NCI-H1930 (cell line): ENCODE data around the gene POU2AF1.
"Not testable (repeated sequence)": the region's sequence is repeated elsewhere in the genome, so short reads cannot be mapped to it uniquely, and the experiment has no call there.

ENCODE experiments used
- DNase-seq, 2 experiments: peaks; one replicate each; lab custom pipeline; 2025; lab: John Stamatoyannopoulos, UW

Gene POU2AF1

DNA sequence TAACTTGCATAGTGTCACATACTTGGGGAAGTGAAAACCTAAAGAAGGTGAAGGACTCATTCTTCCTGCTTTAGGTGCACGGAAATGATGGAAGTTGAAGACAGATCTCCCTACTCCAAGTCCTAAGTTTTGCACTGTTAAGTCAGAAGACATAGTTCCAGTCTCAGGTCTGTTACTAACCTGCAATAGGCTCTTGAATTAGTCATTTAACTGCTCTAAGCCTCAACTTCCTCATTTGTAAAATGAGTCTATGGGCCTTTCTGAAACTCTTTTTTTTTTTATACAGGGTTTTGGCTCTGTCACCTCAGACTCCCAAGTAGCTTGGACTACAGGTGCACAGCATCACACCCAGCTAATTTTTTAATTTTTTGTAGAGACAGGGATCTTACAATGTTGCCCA is 30.8 kb upstream of the POU2AF1 start:
- no peak for DNase-seq

GRCh38 chr11:111408789-111409727 is 30.0 kb upstream of the POU2AF1 start:
- no peak for DNase-seq

DNA sequence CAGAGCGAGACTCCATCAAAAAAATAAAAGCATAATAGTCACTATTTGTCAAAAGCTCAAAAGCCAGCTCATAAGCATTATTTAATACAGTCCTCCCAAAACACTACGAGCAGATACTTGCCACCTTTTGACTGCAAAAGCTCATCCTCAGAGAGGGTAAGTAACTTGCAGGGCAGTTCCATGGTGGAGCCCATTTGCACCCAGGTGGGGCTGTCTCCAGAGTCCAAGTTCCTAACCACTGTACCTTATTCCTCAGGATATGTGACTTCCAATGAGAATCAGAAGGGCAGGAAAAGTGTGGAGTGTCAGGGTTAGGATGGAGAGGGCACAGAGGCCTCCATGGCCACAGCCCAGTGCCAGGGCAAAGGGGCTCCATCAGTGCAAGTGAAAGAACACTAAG is 28.6 kb upstream of the POU2AF1 start:
- DNase-seq, result no peak

GRCh38 chr11:111406589-111406988 is 27.5 kb upstream of the POU2AF1 start:
- DNase-seq, result no peak

GRCh38 chr11:111406091-111406490 is 27.0 kb upstream of the POU2AF1 start:
- no peak for DNase-seq

GRCh38 chr11:111405551-111405950 is 26.5 kb upstream of the POU2AF1 start:
- no peak for DNase-seq

- DNase-seq, result no peak
Observed at GRCh38 chr11:111403051-111403726, 24.1 kb upstream of the POU2AF1 start.

DNA sequence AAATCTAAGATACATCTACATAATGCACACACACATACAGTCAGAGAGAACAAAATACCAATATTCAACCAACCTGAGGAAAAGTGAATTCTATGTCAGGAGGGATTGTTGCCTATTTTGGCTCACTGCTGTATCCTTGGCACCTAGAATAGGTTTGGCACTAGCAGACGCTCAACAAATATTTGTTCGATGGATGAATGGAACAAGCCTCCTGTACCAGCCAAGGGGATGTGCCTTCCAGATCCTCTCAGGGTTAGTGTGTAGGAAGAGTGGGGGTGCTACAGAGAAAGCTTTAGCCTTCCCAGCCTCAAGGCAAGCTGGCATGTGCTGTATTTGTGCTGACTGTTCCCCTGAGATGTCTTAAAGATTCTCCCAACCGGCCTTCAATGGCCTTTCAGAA is 23.3 kb upstream of the POU2AF1 start:
- no peak for DNase-seq

DNA sequence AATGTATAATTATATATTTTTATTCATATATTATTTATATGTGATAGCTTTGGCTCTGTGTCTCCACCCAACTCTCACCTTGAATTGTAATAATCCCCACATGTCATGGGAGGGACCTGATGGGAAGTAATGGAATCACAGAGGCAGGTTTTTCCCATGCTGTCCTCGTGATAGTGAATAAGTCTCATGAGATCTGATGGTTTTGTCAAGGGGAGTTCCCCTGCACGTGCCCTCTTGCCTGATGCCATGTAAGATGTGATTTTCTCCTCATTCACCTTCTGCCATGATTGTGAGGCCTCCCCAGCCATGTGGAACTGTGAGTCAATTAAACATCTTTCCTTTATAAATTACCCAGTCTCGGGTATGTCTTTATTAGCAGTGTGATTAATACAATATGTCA is 22.9 kb upstream of the POU2AF1 start:
- DNase-seq, result not testable (repeated sequence)

DNA sequence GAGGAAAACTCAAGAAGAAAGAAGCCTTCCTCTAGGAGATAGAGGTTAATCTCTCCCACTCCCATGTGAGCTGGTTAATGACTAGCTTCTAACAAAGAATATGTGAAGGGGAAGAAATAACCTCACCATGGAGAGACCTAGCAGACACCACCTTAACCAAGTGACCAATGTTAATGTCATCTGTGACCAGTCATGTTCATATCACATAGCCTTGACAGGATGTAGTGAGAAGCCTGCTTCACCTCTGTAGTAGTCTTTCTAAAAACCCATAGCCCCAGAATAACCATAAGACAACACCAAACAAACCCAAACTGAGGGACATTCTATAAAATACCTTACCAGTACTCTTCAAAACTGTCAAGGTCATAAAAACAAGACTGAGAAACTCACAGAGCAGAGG is 21.5 kb upstream of the POU2AF1 start:
- DNase-seq, result no peak

DNA sequence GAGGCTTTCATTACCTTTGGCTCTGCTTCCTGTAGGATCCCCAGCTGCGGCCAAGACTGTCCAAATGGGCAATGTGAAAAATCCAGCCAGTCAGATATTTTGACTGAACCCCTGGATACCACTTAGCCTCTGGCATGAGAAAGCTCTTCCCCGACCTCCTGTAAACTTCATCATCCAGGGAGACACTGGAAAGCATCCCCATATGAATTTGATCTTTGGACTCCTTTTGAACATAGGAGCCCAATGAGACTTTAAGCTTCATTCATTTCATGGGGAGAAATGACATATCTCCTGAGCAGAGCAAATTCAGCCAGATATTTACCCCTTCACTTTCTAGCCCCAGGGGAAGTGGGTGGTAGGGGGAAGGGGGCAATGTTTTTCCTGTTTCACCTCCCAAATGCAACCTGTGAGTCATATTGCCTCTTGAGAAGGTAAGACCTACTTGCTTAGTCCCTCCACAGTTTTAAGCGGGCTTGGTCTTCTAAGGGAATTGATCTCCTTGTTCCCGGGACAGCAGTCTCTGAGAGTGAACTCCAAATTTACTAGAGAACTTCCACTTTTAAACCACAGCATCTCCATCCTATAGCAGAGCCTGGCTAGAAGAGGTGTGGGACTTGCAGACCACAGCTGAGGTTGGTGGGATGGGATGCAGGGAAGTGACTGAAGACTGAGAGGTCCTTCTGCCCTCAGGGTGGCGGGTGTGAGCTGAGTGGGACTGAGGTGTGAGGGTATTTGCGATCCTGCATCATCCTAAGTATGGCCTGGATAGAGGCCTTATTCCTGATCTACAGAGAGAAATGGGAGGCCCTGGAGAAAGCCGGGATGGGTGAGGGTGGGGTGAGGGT is 20.3 kb upstream of the POU2AF1 start:
- no peak for DNase-seq

DNA sequence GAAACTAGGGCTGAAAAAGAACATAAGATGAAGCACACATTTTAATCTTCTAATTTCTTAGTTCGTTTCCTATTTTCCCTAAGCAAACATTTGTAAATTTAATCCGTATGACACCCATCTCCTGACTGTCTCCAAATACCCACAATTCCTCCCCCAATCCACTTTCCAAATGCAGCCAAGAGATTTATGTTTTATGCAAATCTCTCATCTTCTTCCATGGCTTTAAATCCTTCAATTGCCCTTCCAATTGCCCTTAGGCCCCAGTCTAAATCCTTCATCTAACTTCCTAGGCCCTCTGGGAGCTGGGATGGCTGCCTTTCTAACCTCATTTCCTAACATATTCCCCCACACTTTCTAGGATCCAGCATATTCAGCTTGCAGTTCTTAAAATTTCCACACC is 18.0 kb upstream of the POU2AF1 start:
- no peak for DNase-seq

GRCh38 chr11:111395749-111396148 is 16.7 kb upstream of the POU2AF1 start:
- no peak for DNase-seq

- no peak for DNase-seq
Observed at GRCh38 chr11:111395081-111395480, 16.0 kb upstream of the POU2AF1 start.

GRCh38 chr11:111394147-111394546 is 15.1 kb upstream of the POU2AF1 start:
- not testable (repeated sequence) for DNase-seq

- no peak for DNase-seq
Observed at GRCh38 chr11:111393585-111393984, 14.5 kb upstream of the POU2AF1 start.

DNA sequence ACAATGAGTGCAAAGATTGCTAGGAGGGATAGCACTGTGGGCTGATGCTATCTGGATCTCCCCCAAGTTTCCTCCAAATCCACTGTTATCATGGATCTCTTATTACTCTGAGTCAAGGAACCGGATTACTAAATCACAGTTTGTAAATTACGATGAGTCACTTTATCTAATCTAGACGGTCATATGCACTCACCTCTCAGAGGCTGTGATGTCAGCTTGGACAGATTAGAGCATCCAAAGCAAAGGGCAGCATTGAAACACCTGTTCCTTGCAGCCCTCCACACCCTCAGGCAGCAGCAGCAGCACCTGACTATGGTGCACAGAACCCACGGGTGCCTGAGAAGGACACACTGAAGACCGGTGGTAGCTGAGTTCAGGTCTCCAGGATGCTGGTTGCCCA is 14.0 kb upstream of the POU2AF1 start:
- DNase-seq, result no peak

- no peak for DNase-seq
Observed at GRCh38 chr11:111392552-111392951, 13.5 kb upstream of the POU2AF1 start.

DNA sequence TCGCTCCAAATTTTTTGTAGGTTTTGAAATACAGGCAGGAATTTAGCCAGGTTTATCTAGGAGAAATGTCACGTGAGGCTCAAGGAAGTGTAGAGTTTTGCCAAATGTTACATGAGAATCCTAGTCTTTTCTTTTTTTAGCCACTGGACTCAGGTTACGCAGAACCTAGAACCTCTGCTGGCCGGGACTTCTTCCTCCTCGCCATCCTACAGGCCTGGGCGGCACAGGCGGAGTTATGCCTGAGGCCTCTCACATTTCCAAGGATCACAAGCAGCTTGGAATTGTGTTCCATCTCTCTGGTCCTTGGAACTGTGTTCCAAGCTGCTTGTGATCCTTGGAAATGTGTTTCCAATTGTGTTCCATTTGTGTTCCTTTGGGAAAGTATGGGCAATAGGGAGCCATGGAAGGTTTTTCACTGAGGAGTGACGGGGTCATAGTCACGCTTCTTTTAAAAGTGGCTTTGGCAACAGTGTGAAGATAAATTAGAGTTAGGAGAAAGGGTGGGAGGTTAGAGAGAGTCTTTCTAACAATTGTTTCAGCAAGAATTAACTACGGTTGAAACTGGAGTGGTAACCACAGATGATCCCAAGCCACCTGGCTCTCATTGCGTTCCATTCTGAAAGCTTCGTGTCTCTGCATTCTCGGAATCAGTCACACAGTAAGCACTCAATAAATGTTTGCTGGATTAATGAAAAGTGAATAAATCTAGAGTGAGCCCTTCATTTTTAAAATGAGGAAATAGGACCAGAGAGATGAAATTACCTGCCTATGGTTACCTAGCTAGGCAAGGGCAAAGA is 12.5 kb upstream of the POU2AF1 start:
- no peak for DNase-seq

DNA sequence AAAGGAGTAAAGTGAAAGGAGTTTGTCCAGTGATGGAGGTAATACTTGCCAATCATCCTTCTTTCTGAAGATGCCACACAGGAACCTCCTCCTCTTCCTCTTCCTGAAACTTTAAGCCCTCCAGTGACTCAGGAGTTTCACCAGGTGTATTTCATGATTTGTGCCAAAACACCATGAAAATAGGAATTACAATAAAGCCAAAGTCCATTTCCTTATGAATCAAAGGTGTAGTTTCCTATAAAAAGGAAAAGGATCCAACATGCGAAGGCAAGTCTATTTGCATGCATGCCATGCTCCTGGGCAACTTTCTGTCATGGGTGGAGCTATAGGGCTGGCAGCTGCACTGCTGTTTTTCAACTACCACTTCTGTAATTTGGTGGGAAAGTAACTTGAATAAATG is 9.8 kb upstream of the POU2AF1 start:
- no peak for DNase-seq

- DNase-seq, result no peak
Observed at GRCh38 chr11:111388420-111388819, 9.3 kb upstream of the POU2AF1 start.

DNA sequence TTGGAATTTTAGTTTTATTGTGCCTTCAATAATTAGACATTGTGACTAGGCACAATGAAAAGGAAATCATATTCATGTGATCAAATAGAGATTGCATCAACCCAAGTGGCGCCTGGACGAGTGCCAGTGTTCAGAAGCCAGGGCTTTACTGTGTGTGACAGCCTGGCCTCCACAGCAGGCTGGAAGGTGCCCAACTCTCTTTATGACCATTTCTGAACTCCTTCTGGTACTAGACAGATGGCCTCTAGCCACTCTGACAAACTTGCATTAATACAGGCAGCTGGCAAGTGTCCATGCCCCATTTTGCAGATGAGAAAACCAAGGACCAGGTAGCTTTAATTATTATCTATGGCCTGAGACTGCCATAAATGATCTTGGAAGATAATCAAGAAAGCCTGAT is 8.3 kb upstream of the POU2AF1 start:
- no peak for DNase-seq
